Body of pancreas (tissue), 4 donors: ENCODE data around the gene C20orf141. TPM values are rescaled to one million over a fixed set of nuclear protein-coding genes. Genes with fewer than 3 reads are reported as not detected.

Experiments used
- ATAC-seq: fragments of 150-250 bp; one replicate; pipeline ENCODE4 v1.9.1; 2016
- DNase-seq, 4 donors: peaks; one replicate each; pipeline ENCODE4 v3.0.0-alpha.2; 2019
- H3K27ac ChIP-seq, 4 donors: fragments of 200-600 bp; sonication (generic); 1 replicate in 3 of 4; 2 replicates in 1 of 4; pipeline versions ENCODE4 v1.5.1 to v1.6.1; 2016 to 2019; ENCODE audit warnings: mild to moderate bottlenecking in 1 of 4, mixed read lengths in 1 of 4, moderate library complexity in 1 of 4
- H3K27me3 ChIP-seq, 2 donors: fragments of 200-600 bp; sonication (generic); one replicate each; pipeline ENCODE4 v1.6.0; 2016; ENCODE audit warnings: mild to moderate bottlenecking in 1 of 2
- H3K36me3 ChIP-seq, 2 donors: fragments of 200-600 bp; sonication (generic); replicated peaks in 1 of 2; 2 replicates each; pipeline ENCODE4 v1.5.1; 2016; ENCODE audit warnings: low read depth in 2 of 2; ENCODE audit not compliant: insufficient read depth in 1 of 2
- H3K4me1 ChIP-seq: fragments of 200-600 bp; sonication (generic); one replicate; pipeline ENCODE4 v1.6.0; 2016
- H3K4me3 ChIP-seq, 2 donors: fragments of 200-600 bp; sonication (generic); 1 replicate in 1 of 2; 2 replicates in 1 of 2; pipeline ENCODE4 v1.5.1; 2016 to 2019
- H3K9me3 ChIP-seq, 3 donors: fragments of 200-600 bp; sonication (generic); 1 replicate in 2 of 3; 2 replicates in 1 of 3; pipeline ENCODE4 v1.5.1; 2016
- POLR2A ChIP-seq, 3 donors: fragments of 450-650 bp; IDR thresholded peaks; one replicate each; pipeline ENCODE4 v1.6.1; 2016; ENCODE audit warnings: antibody characterized with exemption in 3 of 3, mild to moderate bottlenecking in 2 of 3
- WGBS, 2 donors: methylation state at CpG; one replicate each; pipeline ENCODE4 v1.1.5; 2017; 5-methylcytosine and 5-hydroxymethylcytosine counted together
- intact Hi-C: fragments of 100-400 bp; cut with DNase I; formaldehyde crosslinking; loops from one replicate; pipeline ENCODE4 v1.15.1; 2023
- total RNA-seq, 2 donors: library from RNA; depleted of rRNA; stranded (reverse); fragments of >200 nt; gene quantifications; one replicate each; pipeline ENCODE4 v1.1.0, GENCODE V29; 2016
- TF ChIP-seq, protein P1 (sequence below), 7 experiments: fragments of 450-650 bp in 4 of 7; fragments of 200-600 bp in 3 of 7; sonication (generic) in 3 of 7; IDR thresholded peaks; one replicate each; pipeline ENCODE4 v1.5.1; 2016 to 2019; ENCODE audit warnings: antibody characterized with exemption in 7 of 7

Gene C20orf141
- total RNA-seq, 2 donors from 2014 or later: not detected

DNA sequence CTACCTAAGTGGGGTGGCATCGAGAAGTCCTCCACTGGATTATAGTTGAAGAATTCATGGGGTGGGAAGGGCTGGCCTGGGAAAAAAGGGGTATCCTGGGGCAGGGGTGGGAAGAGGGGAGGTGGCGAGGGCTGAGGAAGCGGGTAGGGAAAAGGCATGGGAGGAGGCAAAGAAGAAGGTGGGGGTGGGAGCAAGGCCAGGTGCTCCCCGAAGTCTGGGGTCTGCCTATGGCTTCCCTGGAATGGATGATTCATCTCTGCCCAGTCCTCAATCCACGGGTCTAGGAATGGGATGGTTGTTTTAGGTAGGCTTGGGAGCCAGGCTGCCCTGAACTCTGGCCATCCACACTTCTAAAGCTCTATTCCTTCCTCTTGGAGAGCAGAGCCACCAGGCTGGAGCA, 21.2 kb downstream of the C20orf141 start:
- no peaks in the 10 kb centered on the region for H3K9me3 ChIP-seq
- intact Hi-C loops: loop anchor here (10.0 kb wide), 1 partner anchor 361 kb away; the partner anchor contains the start of gene SNRPB
- ATAC-seq (no peak), DNase-seq (no peak)
- peaks cover 14% of the 10 kb centered on the region for H3K4me1 ChIP-seq
- TF ChIP-seq, protein P1, sequence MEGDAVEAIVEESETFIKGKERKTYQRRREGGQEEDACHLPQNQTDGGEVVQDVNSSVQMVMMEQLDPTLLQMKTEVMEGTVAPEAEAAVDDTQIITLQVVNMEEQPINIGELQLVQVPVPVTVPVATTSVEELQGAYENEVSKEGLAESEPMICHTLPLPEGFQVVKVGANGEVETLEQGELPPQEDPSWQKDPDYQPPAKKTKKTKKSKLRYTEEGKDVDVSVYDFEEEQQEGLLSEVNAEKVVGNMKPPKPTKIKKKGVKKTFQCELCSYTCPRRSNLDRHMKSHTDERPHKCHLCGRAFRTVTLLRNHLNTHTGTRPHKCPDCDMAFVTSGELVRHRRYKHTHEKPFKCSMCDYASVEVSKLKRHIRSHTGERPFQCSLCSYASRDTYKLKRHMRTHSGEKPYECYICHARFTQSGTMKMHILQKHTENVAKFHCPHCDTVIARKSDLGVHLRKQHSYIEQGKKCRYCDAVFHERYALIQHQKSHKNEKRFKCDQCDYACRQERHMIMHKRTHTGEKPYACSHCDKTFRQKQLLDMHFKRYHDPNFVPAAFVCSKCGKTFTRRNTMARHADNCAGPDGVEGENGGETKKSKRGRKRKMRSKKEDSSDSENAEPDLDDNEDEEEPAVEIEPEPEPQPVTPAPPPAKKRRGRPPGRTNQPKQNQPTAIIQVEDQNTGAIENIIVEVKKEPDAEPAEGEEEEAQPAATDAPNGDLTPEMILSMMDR (IDR thresholded peaks at IDR 0.05): no peak
- no peak for TF ChIP-seq POLR2A (IDR thresholded peaks at IDR 0.05)
- H3K27me3 ChIP-seq: no peaks in the 10 kb centered on the region
- WGBS, 2 donors: 86% methylated on average over 5 of the region's 5 CpGs
- H3K27ac ChIP-seq: no peak overlapping the region
- H3K36me3 ChIP-seq: no peaks in the 10 kb centered on the region
- no peak overlapping the region for H3K4me3 ChIP-seq

DNA sequence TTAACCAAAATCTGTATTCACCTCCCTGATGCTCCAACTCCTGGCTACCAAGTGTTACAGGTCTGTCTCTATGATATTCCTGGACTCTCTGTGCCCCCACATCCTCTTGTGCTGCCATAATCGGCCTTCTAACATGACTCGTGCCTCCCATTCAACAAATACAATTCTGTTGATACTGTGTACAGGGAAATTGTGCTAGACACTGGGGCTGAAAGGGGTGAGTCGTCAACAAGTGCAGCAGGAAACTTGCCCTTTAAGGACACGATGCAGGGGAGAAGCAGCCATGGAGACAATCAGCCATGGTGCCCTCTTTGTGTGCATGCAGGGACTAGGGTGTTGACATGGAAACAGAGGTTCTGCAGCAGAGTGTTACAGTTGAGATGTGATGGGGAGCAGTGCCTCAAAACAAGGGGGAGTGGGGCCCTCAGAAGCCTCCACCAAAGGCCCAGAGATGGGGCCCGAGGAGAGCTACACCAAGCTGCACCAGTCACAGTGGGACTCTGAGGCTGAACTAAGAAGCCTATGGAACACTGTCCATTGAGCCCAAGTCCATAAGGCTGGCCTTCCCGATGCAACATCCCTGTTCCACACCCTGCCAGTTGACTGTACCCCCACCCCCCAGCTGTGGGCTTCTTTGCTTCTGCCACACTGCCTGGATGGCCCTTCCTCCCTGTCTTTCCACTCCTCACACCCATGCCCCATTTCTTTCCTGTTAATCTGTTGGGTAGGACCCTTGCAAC, 22.6 kb downstream of the C20orf141 start:
- peaks cover 21% of the 10 kb centered on the region for H3K4me1 ChIP-seq
- intact Hi-C loops: loop anchor here (10.0 kb wide), 1 partner anchor 363 kb away; the partner anchor contains the start of gene SNRPB
- WGBS, 2 donors: 84 to 86% methylated on average over 5 to 6 of the region's 6 CpGs
- no peaks in the 10 kb centered on the region for H3K36me3 ChIP-seq
- H3K27me3 ChIP-seq: no peaks in the 10 kb centered on the region
- no peak for TF ChIP-seq POLR2A (IDR thresholded peaks at IDR 0.05)
- TF ChIP-seq, protein P1 (IDR thresholded peaks at IDR 0.05): no peak
- no peak overlapping the region for H3K27ac ChIP-seq
- DNase-seq (no peak), ATAC-seq (no peak)
- no peak overlapping the region for H3K4me3 ChIP-seq
- no peaks in the 10 kb centered on the region for H3K9me3 ChIP-seq

DNA sequence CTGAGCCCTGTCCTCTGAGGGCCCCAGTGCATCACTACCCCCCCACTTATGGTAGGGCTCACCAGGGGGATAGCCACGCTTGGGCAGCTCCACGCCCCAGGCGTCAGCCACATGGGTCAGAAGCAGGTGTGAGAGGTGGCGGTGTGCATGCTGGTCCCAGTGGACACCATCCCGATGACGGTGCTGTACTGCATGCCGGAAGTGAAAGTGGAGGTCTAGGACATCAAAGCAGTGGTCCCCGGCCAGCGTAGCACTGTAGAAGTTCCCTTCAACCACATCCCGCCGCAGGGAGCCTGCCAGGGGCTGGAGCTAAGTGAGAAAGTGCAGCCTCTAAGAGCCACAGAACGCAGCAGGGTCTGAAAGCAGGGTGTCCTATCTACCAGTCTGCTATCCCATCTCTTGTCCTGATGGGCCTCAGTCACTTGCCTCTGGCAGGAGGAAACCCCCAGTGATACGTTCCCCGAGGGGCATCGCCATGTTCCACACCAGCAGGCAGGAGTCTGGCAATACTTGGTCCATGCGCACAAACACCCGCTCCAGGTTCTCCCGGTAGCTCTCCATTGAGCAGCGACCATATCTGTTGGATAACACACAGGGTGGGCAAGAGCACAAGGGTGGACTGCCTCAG, 23.5 kb downstream of the C20orf141 start:
- Histone ChIP-seq H3K27me3 (no peaks in the 10 kb centered on the region), H3K4me3 (no peak overlapping the region), H3K9me3 (no peaks in the 10 kb centered on the region), H3K27ac (no peak overlapping the region), H3K36me3 (no peaks in the 10 kb centered on the region), H3K4me1 (peaks cover 21% of the 10 kb centered on the region)
- no peak for DNase-seq
- 95 to 98% methylated on average over 11 to 19 of the region's 19 CpGs for WGBS, 2 donors
- no peak for ATAC-seq
- intact Hi-C loops: loop anchor here (10.0 kb wide), 1 partner anchor 363 kb away; the partner anchor contains the start of gene SNRPB
- TF ChIP-seq, protein P1 (IDR thresholded peaks at IDR 0.05): no peak
- TF ChIP-seq POLR2A (IDR thresholded peaks at IDR 0.05): no peak

DNA sequence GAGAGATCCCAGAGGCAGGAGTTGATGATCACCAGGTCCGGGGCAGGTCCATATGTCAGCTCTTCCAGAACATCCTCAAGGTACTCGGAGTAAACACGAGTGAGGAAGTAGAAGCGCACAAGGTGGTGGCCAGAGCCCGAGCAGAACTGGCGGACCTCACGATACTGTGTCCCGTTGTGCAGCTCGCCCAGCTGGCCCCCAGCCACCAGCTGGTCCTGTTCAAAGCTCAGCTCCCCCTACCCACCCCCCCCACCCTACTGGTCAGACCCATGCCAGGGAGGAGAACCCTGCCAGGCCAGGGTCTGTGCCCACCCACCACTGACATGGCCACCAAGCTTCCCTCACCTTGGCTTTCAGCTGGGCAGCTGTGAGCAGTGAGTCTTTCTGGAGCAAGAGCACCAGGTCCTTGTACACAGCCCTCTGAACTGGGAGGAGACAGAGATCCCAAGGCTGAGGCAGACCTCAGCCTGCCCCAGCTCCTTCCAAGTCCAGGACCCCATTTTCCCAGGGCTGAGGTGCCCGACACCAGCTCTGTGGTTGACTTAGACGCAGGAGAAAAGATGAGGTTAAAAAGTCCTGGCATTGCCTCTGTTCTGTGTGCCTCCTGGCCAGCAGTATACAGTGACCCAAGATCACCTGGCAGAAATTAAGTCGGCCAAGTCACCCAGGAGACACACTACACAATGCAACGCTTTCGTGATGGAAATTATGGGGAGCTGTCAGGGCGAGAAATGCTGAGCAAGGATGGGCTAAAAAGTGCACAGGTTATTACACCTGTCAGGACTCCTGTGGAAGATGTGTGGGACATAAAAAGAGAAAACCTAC, 24.3 kb downstream of the C20orf141 start:
- Histone ChIP-seq H3K27ac (no peak overlapping the region), H3K4me3 (no peak overlapping the region), H3K27me3 (no peaks in the 10 kb centered on the region), H3K4me1 (peaks cover 21% of the 10 kb centered on the region), H3K9me3 (no peaks in the 10 kb centered on the region), H3K36me3 (no peaks in the 10 kb centered on the region)
- 92 to 95% methylated on average over 9 to 15 of the region's 15 CpGs for WGBS, 2 donors
- ATAC-seq (no peak), DNase-seq (no peak)
- TF ChIP-seq POLR2A (IDR thresholded peaks at IDR 0.05): no peak
- TF ChIP-seq, protein P1 (IDR thresholded peaks at IDR 0.05): no peak
- intact Hi-C loops: loop anchor here (10.0 kb wide), 1 partner anchor 364 kb away; the partner anchor contains the start of gene SNRPB
